ENCODE measurements around the gene ZDHHC24. TPM values are rescaled to one million over a fixed set of nuclear protein-coding genes. Genes with fewer than 3 reads are reported as not detected.

The ZDHHC24 gene
- total RNA-seq, 2 donors from 2014 or later, result 7.7 to 10.7 TPM

DNA sequence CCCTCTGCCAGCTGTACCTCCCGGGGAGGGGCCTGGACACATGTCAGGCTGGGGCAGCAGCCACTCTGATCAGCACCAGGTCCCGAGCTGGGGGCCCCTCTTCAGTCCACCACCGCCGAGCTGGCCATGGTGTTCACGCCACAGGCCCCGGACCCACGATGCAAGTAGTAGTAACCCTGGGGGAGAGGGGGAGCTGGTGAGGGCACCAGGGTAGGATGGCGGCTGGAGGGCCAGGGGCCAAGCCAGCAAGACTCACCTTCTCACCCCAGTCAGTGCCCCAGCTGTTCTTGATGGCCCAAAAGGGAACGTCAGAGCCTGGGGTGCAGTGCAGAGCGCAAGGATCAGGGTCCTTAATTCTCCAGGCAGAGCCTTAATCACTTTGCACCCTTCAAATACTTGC lies 18.0 kb upstream of the ZDHHC24 start:
- DNase-seq, result no peak
- intact Hi-C loops (cut with DNase I), result no loop called here
- Histone ChIP-seq H3K27ac (no peak overlapping the region), H3K9ac (ENCODE audit: low read depth in 2 of 2, low read length in 2 of 2) (no peak overlapping the region), H3K27me3 (peaks cover 4% of the 10 kb centered on the region), H3K36me3 (no peaks in the 10 kb centered on the region), H3K9me3 (no peaks in the 10 kb centered on the region), H3K4me3 (no peak overlapping the region), H3K4me1 (no peaks in the 10 kb centered on the region)
- TF ChIP-seq, protein P1, sequence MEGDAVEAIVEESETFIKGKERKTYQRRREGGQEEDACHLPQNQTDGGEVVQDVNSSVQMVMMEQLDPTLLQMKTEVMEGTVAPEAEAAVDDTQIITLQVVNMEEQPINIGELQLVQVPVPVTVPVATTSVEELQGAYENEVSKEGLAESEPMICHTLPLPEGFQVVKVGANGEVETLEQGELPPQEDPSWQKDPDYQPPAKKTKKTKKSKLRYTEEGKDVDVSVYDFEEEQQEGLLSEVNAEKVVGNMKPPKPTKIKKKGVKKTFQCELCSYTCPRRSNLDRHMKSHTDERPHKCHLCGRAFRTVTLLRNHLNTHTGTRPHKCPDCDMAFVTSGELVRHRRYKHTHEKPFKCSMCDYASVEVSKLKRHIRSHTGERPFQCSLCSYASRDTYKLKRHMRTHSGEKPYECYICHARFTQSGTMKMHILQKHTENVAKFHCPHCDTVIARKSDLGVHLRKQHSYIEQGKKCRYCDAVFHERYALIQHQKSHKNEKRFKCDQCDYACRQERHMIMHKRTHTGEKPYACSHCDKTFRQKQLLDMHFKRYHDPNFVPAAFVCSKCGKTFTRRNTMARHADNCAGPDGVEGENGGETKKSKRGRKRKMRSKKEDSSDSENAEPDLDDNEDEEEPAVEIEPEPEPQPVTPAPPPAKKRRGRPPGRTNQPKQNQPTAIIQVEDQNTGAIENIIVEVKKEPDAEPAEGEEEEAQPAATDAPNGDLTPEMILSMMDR (IDR thresholded peaks at IDR 0.05), result no peak

DNA sequence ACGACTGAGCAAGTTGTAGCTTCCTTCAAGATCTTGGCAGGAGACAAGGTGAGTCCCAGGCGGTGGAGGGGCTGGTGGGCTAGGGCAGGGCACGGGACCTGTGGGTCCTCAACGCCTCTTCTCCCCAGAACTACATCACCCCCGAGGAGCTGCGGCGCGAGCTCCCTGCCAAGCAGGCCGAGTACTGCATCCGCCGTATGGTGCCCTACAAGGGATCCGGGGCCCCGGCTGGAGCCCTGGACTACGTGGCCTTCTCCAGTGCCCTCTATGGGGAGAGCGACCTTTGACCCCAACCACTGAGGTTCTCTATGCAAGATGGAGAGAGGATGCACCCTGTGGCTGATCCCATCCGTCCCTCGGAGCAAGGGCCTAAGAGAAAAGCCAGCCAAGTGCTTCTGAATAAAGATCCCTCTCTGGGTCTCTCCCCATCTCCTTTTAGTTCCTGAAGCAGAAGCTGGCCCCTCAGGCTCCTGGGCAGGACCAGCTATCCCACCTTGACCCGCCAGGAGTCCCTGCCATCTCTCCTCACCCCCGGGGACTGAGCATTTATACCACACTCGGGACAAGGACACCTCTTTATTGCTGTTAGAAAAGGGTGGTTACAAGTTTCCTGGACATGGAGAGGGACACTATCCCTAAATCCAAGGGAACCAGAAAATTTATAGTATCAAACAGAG lies 17.2 kb upstream of the ZDHHC24 start:
- no peaks in the 10 kb centered on the region for H3K4me1 ChIP-seq
- peaks cover 3% of the 10 kb centered on the region for H3K27me3 ChIP-seq
- no peaks in the 10 kb centered on the region for H3K9me3 ChIP-seq
- no peak overlapping the region for H3K9ac ChIP-seq (ENCODE audit: low read depth in 2 of 2, low read length in 2 of 2)
- intact Hi-C loops (cut with DNase I), result no loop called here
- no peak overlapping the region for H3K4me3 ChIP-seq
- TF ChIP-seq, protein P1 (IDR thresholded peaks at IDR 0.05), result no peak
- no peak for DNase-seq
- H3K36me3 ChIP-seq, result no peaks in the 10 kb centered on the region
- no peak overlapping the region for H3K27ac ChIP-seq

DNA sequence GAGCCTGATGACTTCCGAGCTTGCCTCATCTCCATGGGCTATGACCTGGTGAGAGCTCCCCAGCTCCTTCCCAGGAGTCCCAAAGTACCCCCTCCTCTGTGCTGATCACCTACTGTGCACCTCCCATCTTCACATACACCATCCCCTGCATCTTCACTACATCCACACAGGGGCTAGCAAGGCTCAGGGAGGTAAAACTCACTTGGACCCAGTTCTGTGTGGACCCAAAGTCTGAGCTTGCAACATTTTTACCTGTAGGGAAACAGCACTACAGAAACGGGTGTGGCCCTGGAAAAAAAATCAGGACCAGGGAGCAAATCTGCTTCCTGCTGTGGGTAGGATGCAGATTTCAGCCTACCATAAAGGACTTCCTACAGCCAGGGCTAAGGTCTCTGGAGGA lies 16.4 kb upstream of the ZDHHC24 start:
- Histone ChIP-seq H3K9me3 (no peaks in the 10 kb centered on the region), H3K4me1 (no peaks in the 10 kb centered on the region), H3K9ac (ENCODE audit: low read depth in 2 of 2, low read length in 2 of 2) (no peak overlapping the region), H3K27ac (no peak overlapping the region), H3K27me3 (no peaks in the 10 kb centered on the region), H3K4me3 (no peak overlapping the region), H3K36me3 (no peaks in the 10 kb centered on the region)
- TF ChIP-seq, protein P1 (IDR thresholded peaks at IDR 0.05), result no peak
- no peak for DNase-seq
- intact Hi-C loops (cut with DNase I), result no loop called here

DNA sequence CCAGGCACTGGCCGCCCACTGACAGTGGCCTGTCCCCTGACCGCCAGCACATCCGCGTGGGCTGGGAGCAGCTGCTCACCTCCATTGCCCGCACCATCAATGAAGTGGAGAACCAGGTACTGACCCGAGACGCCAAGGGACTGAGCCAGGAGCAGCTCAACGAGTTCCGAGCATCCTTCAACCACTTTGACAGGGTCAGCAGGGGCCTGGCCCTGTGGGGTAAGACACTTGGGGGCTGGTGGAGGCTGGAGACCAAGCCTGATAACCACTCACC lies 16.1 kb upstream of the ZDHHC24 start:
- no peak for DNase-seq
- H3K9ac ChIP-seq (ENCODE audit: low read depth in 2 of 2, low read length in 2 of 2), result no peak overlapping the region
- no peaks in the 10 kb centered on the region for H3K4me1 ChIP-seq
- no peak overlapping the region for H3K4me3 ChIP-seq
- intact Hi-C loops (cut with DNase I), result no loop called here
- H3K27ac ChIP-seq, result no peak overlapping the region
- no peaks in the 10 kb centered on the region for H3K27me3 ChIP-seq
- TF ChIP-seq, protein P1 (IDR thresholded peaks at IDR 0.05), result no peak
- H3K9me3 ChIP-seq, result no peaks in the 10 kb centered on the region
- H3K36me3 ChIP-seq, result no peaks in the 10 kb centered on the region

DNA sequence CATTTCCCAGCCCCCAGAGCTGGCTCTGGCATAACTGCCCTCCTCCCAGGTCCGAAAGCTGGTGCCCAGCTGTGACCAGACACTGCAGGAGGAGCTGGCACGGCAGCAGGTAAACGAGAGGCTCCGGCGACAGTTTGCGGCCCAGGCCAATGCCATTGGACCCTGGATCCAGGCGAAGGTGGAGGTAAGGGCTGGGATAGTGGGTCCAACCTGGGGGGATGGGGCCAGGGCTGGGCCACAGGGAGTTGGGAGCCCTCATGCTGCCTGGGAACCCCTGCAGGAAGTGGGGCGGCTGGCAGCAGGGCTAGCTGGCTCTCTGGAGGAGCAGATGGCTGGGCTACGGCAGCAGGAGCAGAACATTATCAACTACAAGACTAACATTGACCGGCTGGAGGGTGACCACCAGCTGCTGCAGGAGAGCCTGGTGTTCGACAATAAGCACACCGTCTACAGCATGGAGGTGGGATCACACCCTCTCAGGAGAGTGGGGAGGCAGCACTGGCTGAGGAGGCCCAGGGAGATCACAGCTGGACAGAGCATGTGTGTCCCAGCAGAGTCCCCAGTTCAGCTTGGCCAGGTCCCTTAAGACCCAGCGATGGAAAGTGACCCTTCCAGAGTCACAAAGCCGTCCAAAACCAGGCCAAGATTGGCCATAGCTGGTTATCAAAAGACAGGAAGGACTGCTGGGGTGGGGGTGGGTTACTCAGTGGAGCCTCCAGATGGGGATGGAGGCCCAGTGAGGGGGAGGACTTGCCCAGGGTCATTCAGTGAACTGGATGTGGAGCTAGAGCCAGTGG lies 15.5 kb upstream of the ZDHHC24 start:
- H3K4me3 ChIP-seq, result no peak overlapping the region
- H3K9ac ChIP-seq (ENCODE audit: low read depth in 2 of 2, low read length in 2 of 2), result no peak overlapping the region
- H3K4me1 ChIP-seq, result no peaks in the 10 kb centered on the region
- no peaks in the 10 kb centered on the region for H3K36me3 ChIP-seq
- TF ChIP-seq, protein P1 (IDR thresholded peaks at IDR 0.05), result no peak
- H3K27me3 ChIP-seq, result no peaks in the 10 kb centered on the region
- intact Hi-C loops (cut with DNase I), result no loop called here
- H3K9me3 ChIP-seq, result no peaks in the 10 kb centered on the region
- no peak for DNase-seq
- no peak overlapping the region for H3K27ac ChIP-seq

Data from colonic mucosa (tissue), 4 donors.